Measurements from ENCODE around the gene KDM7A.

GRCh38 chr7:140225562-140226249, 48.9 kb upstream of the KDM7A start:
- TF ChIP-seq ZZZ3 (IDR thresholded peaks at IDR 0.05; ENCODE audit: control insufficient read depth, insufficient read length, low read depth) (no peak), POLR2A (IDR thresholded peaks at IDR 0.05; ENCODE audit: low read depth, low read length) (no peak), YBX1 (IDR thresholded peaks at IDR 0.05) (no peak), TCF7 (IDR thresholded peaks at IDR 0.05; ENCODE audit: borderline replicate concordance) (no peak), BRCA1 (IDR thresholded peaks at IDR 0.05; ENCODE audit: low read depth, low read length) (no peak), CTCF (IDR thresholded peaks at IDR 0.05 in 2 of 3, conservative IDR thresholded peaks at IDR 0.05 in 1 of 3; ENCODE audit: control insufficient read depth in 2 of 3, extremely low read depth in 1 of 3, insufficient read depth in 1 of 3, low read depth in 3 of 3, low read length in 3 of 3) (no peak), CREM (IDR thresholded peaks at IDR 0.05; ENCODE audit: low read depth) (no peak), MXI1 (IDR thresholded peaks at IDR 0.05; ENCODE audit: low read depth, low read length) (no peak), FOXM1 (IDR thresholded peaks at IDR 0.05; ENCODE audit: low read depth, low read length) (no peak)

Data from GM12878 (cell line).